Head of caudate nucleus (tissue), 42 donors: ENCODE data around the gene CLIP4.

Source experiments
- DNase-seq, 42 donors: peaks; one replicate each; pipeline versions ENCODE4 v3.0.0 to v3.0.0-alpha.2; 2020 to 2021; ENCODE audit warnings: mixed read lengths in 7 of 42
- intact Hi-C: fragments of 100-400 bp; cut with DNase I; formaldehyde crosslinking; loops from one replicate; pipeline ENCODE4 v1.15.0; 2022

The CLIP4 gene

GRCh38 chr2:29119211-29119610, 4.0 kb downstream of the CLIP4 start:
- DNase-seq = no peak
- intact Hi-C loops = loop anchor here (5.0 kb wide), 1 partner anchor 42 kb away; no protein-coding TSS in a partner anchor

GRCh38 chr2:29120846-29121245, 5.6 kb downstream of the CLIP4 start:
- intact Hi-C loops = no loop called here
- no peak for DNase-seq

GRCh38 chr2:29123617-29124349, 8.6 kb downstream of the CLIP4 start:
- intact Hi-C loops = no loop called here
- no peak for DNase-seq

- DNase-seq = no peak
- intact Hi-C loops = no loop called here
These were observed 9.3 kb downstream of the CLIP4 start for GRCh38 chr2:29124504-29124903.

- no peak for DNase-seq
- intact Hi-C loops = no loop called here
These were observed 14.5 kb downstream of the CLIP4 start for GRCh38 chr2:29129586-29130281.

- DNase-seq = peak in 14 of 42 donors; percentile 31 to 82 (median 49)
These were observed 15.1 kb downstream of the CLIP4 start for GRCh38 chr2:29130295-29130694.

GRCh38 chr2:29134933-29135332, 19.7 kb downstream of the CLIP4 start:
- intact Hi-C loops = no loop called here
- DNase-seq = no peak

More at GRCh38 chr2:29130295-29130694, 15.1 kb downstream of the CLIP4 start:
- intact Hi-C loops = no loop called here

GRCh38 chr2:29139152-29139551, 23.9 kb downstream of the CLIP4 start:
- intact Hi-C loops = no loop called here
- DNase-seq = no peak

- no peak for DNase-seq
- intact Hi-C loops = no loop called here
These were observed 24.5 kb downstream of the CLIP4 start for GRCh38 chr2:29139731-29140130.

- intact Hi-C loops = no loop called here
- DNase-seq = no peak
These were observed 28.4 kb downstream of the CLIP4 start for GRCh38 chr2:29143657-29144056.

GRCh38 chr2:29146197-29146596, 31.0 kb downstream of the CLIP4 start:
- intact Hi-C loops = no loop called here
- no peak for DNase-seq

GRCh38 chr2:29147963-29148362, 32.7 kb downstream of the CLIP4 start:
- no peak for DNase-seq
- intact Hi-C loops = no loop called here

- no peak for DNase-seq
- intact Hi-C loops = no loop called here
These were observed 39.4 kb downstream of the CLIP4 start for GRCh38 chr2:29154610-29155009.

- intact Hi-C loops = no loop called here
- DNase-seq = peak in 6 of 42 donors; percentile 4 to 46 (median 12)
These were observed 40.4 kb downstream of the CLIP4 start for GRCh38 chr2:29155578-29155977.

- no peak for DNase-seq
- intact Hi-C loops = no loop called here
These were observed 41.9 kb downstream of the CLIP4 start for GRCh38 chr2:29157131-29157530.

- no peak for DNase-seq
- intact Hi-C loops = no loop called here
These were observed 43.9 kb downstream of the CLIP4 start for GRCh38 chr2:29159125-29159524.

- no peak for DNase-seq
- intact Hi-C loops = no loop called here
These were observed 45.0 kb downstream of the CLIP4 start for GRCh38 chr2:29160184-29160583.

- intact Hi-C loops = no loop called here
- DNase-seq = no peak
These were observed 47.2 kb downstream of the CLIP4 start for GRCh38 chr2:29162204-29162928.

- intact Hi-C loops = no loop called here
- DNase-seq = peak in 2 of 42 donors; percentile 10 to 24
These were observed 49.1 kb downstream of the CLIP4 start for GRCh38 chr2:29164091-29164846.
